Right lobe of liver (tissue), 6 donors: Measurements from ENCODE around the gene RPL19. TPM values are rescaled to one million over a fixed set of nuclear protein-coding genes. Genes with fewer than 3 reads are reported as not detected.
A peak's percentile ranks its signal among the peaks of the same experiment; 100 is the strongest.

Experiments
- ATAC-seq, 4 donors: fragments of 200-7000 bp; cut with Tn5 transposase; one replicate each; pipeline ENCODE4 v1.9.1; 2020; ENCODE audit warnings: mild to moderate bottlenecking in 4 of 4, moderate library complexity in 4 of 4
- DNase-seq, 3 donors: peaks; one replicate each; pipeline ENCODE4 v3.0.0-alpha.2; 2020
- H3K27ac ChIP-seq, 3 donors: fragments of 200-600 bp; one replicate each; pipeline ENCODE4 v1.8.0; 2022
- H3K27me3 ChIP-seq, 2 donors: fragments of 200-600 bp; one replicate each; pipeline ENCODE4 v1.8.0; 2022
- H3K36me3 ChIP-seq, 4 donors: fragments of 200-600 bp; sonication (generic) in 1 of 4; one replicate each; pipeline versions ENCODE4 v1.5.1 to v1.8.0; 2017 to 2022; ENCODE audit warnings: control low read depth in 1 of 4
- H3K4me1 ChIP-seq, 4 donors: fragments of 200-600 bp; sonication (generic) in 1 of 4; one replicate each; pipeline versions ENCODE4 v1.5.1 to v1.8.0; 2017 to 2022; ENCODE audit warnings: control low read depth in 1 of 4
- H3K4me3 ChIP-seq, 3 donors: fragments of 200-600 bp; one replicate each; pipeline ENCODE4 v1.8.0; 2022
- H3K9me3 ChIP-seq, 4 donors: fragments of 200-600 bp; sonication (generic) in 1 of 4; one replicate each; pipeline versions ENCODE4 v1.5.1 to v1.8.0; 2017 to 2022; ENCODE audit warnings: control low read depth in 1 of 4
- CTCF ChIP-seq, 4 donors: fragments of 200-600 bp in 3 of 4; fragments of 450-650 bp in 1 of 4; IDR thresholded peaks; one replicate each; pipeline versions ENCODE4 v1.5.1 to v1.8.0; 2016 to 2022; ENCODE audit warnings: antibody characterized with exemption in 4 of 4, mild to moderate bottlenecking in 2 of 4
- POLR2A ChIP-seq: fragments of 450-650 bp; IDR thresholded peaks from one replicate; pipeline ENCODE4 v1.6.1; 2017; ENCODE audit warnings: antibody characterized with exemption, mild to moderate bottlenecking
- WGBS: methylation state at CpG from one replicate; pipeline ENCODE4 v1.1.6; 2018; ENCODE audit warnings: low coverage, low lambda C conversion rate; ENCODE audit not compliant: insufficient coverage; ENCODE audit errors: missing lambda C conversion rate; 5-methylcytosine and 5-hydroxymethylcytosine counted together
- intact Hi-C, 2 donors: fragments of 100-400 bp; cut with DNase I; formaldehyde crosslinking; loops; one replicate each; pipeline versions ENCODE4 v1.11.2 to v1.14.1; 2022
- total RNA-seq, 6 experiments: library from RNA; depleted of rRNA in 2 of 6; stranded (reverse); fragments of >200 nt in 2 of 6; fragmentation: NEBNext Ultra II Directional in 3 of 6; extraction: Animal tissue kit (Norgen Biotek cat#: 25700) in 3 of 6; gene quantifications; one replicate each; pipeline versions ENCODE4 v1.1.0 to v1.2.4, GENCODE V29; 2016 to 2023
- donor health status: DM: no; HTN: yes; CAD: no.
- donor health status: DM: no; HTN: no; CAD: no.
- donor health status: DM: no; HTN: no; CAD: no.
- donor health status: DM: no; HTN: yes; CAD: no.
- donor health status: DM: no; HTN: yes; CAD: no.

The RPL19 gene
- total RNA-seq, 6 experiments from 2014 or later = 537 to 1,327 (median 627) TPM

- no peaks in the 10 kb centered on the region for H3K36me3 ChIP-seq
- H3K27ac ChIP-seq = no peak overlapping the region
- DNase-seq (peak in 1 of 3 donors; percentile 35), ATAC-seq (no peak)
- intact Hi-C loops = no loop called here
- no peaks in the 10 kb centered on the region for H3K9me3 ChIP-seq
- H3K4me1 ChIP-seq = peaks cover 0 to 6% (median 0%) of the 10 kb centered on the region in 4 donors
- no peak for TF ChIP-seq CTCF (IDR thresholded peaks at IDR 0.05)
- TF ChIP-seq POLR2A = no peak
- H3K27me3 ChIP-seq = no peaks in the 10 kb centered on the region
- WGBS = 100% methylated on average over 1 of the region's 6 CpGs
- H3K4me3 ChIP-seq = no peak overlapping the region
These were observed 36.9 kb downstream of the RPL19 start for GRCh38 chr17:39236981-39237441.

GRCh38 chr17:39237586-39237985, 37.5 kb downstream of the RPL19 start:
- no peaks in the 10 kb centered on the region for H3K36me3 ChIP-seq
- no peak for ATAC-seq
- DNase-seq = no peak
- TF ChIP-seq CTCF (IDR thresholded peaks at IDR 0.05) (no peak), POLR2A (no peak)
- intact Hi-C loops = no loop called here
- no peaks in the 10 kb centered on the region for H3K27me3 ChIP-seq
- H3K4me1 ChIP-seq = peaks cover 0 to 6% (median 0%) of the 10 kb centered on the region in 4 donors
- H3K27ac ChIP-seq = no peak overlapping the region
- no peaks in the 10 kb centered on the region for H3K9me3 ChIP-seq
- H3K4me3 ChIP-seq = no peak overlapping the region
- 67% methylated on average over 1 of the region's 7 CpGs for WGBS

- Histone ChIP-seq H3K27ac (no peak overlapping the region), H3K4me1 (peaks cover 0 to 6% (median 0%) of the 10 kb centered on the region in 4 donors), H3K4me3 (no peak overlapping the region), H3K36me3 (no peaks in the 10 kb centered on the region), H3K27me3 (no peaks in the 10 kb centered on the region), H3K9me3 (no peaks in the 10 kb centered on the region)
- no peak for TF ChIP-seq CTCF (IDR thresholded peaks at IDR 0.05)
- TF ChIP-seq POLR2A = no peak
- intact Hi-C loops = no loop called here
- WGBS = 7% methylated on average over 6 of the region's 15 CpGs
- ATAC-seq (peak; percentile 55 to 85 (median 73)), DNase-seq (peak; percentile 58 to 71 (median 69))
These were observed 38.4 kb downstream of the RPL19 start for GRCh38 chr17:39238311-39238972.

GRCh38 chr17:39239640-39240314, 39.7 kb downstream of the RPL19 start:
- H3K36me3 ChIP-seq = no peaks in the 10 kb centered on the region
- no peak overlapping the region for H3K4me3 ChIP-seq
- WGBS = 36% methylated on average over 9 of the region's 16 CpGs
- peak in 1 of 3 donors; percentile 42 for DNase-seq
- peaks cover 0 to 6% (median 0%) of the 10 kb centered on the region in 4 donors for H3K4me1 ChIP-seq
- intact Hi-C loops = loop anchor here in 1 of 2 donors (5.0 kb wide), 1 partner anchor 32 kb away; no protein-coding TSS in a partner anchor
- peak; percentile 37 to 47 (median 40) for TF ChIP-seq CTCF (IDR thresholded peaks at IDR 0.05)
- TF ChIP-seq POLR2A = no peak
- no peaks in the 10 kb centered on the region for H3K9me3 ChIP-seq
- no peaks in the 10 kb centered on the region for H3K27me3 ChIP-seq
- H3K27ac ChIP-seq = no peak overlapping the region
- ATAC-seq = peak; percentile 53 to 57 (median 55)
